ENCODE measurements around the gene HDC. TPM values are rescaled to one million over a fixed set of nuclear protein-coding genes. Genes with fewer than 3 reads are reported as not detected.

HDC gene
- total and polyA plus RNA-seq, 2 donors (not counting 3 experiments of a cell fraction or from before 2014, with no cell fraction given): not detected

DNA sequence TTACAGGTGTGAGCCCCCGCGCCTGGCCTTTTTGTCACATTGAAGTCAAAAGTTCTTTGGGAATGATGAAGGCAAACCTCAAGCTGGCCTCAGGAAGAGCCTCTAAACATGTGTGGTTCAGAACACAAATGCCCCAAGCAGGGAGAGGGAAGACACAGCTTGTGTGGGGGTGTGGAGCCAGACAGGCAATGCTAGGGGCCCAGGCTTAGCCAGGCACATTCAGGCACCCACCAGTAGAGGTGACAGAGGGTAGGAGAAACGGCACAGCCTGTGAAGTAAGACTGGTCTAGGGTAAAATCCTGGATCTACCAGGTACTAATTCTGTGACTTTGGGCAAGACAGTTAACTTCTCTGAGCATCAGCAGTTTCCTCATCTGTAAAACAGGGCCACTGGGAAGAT, 3.5 kb downstream of the HDC start:
- Histone ChIP-seq H3K27me3 (ENCODE audit: control insufficient read depth in 2 of 2, insufficient read depth in 2 of 2, low read length in 2 of 2) (peaks cover 7 to 11% of the 10 kb centered on the region in 2 experiments), H3K27ac (ENCODE audit: insufficient read depth, low read depth, low read length) (no peak overlapping the region), H4K20me1 (replicated peaks; ENCODE audit: control insufficient read depth, extremely low read depth, insufficient read depth, low read length) (no peaks in the 10 kb centered on the region), H3K9ac (replicated peaks; ENCODE audit: extremely low read depth, insufficient read depth, low read length) (no peak overlapping the region), H3K79me2 (ENCODE audit: control insufficient read depth, insufficient read depth, low read length) (no peaks in the 10 kb centered on the region), H3K4me1 (ENCODE audit: control insufficient read depth, extremely low read depth, insufficient read depth, low read length) (no peaks in the 10 kb centered on the region), H3K36me3 (ENCODE audit: control insufficient read depth in 2 of 2, extremely low read depth in 1 of 2, insufficient read depth in 2 of 2, low read length in 2 of 2) (no peaks in the 10 kb centered on the region), H3K4me2 (ENCODE audit: insufficient read depth, low read length) (no peak overlapping the region), H3K4me3 (replicated peaks in 1 of 3; ENCODE audit: insufficient read depth in 1 of 3, low read depth in 1 of 3, low read length in 3 of 3) (no peak overlapping the region), H3K9me1 (replicated peaks; ENCODE audit: control insufficient read depth, extremely low read depth, insufficient read depth, low read length) (no peaks in the 10 kb centered on the region), H2AFZ (ENCODE audit: low read depth, low read length) (no peak overlapping the region), H3K9me3 (replicated peaks; ENCODE audit: control insufficient read depth, insufficient read depth, low read length) (no peaks in the 10 kb centered on the region)
- intact Hi-C loops (cut with micrococcal nuclease): no loop called here
- POLR2A ChIA-PET: no interaction called here
- dilution Hi-C loops (cut with MboI; ENCODE audit: extremely low pct_ligation_motif_present, low sequenced_read_pairs): no loop called here
- FAIRE-seq: no peak
- DNase-seq (ENCODE audit: low read depth, low spot score): no peak
- CTCF ChIA-PET: interaction anchor here (0.9 kb wide), 1 partner anchor 54 kb away, joined by 3 read pairs; no protein-coding TSS in a partner anchor
- TF ChIP-seq JUN (IDR thresholded peaks at IDR 0.05; ENCODE audit: borderline replicate concordance, insufficient read depth, insufficient read length, low read depth) (no peak), POLR2A (IDR thresholded peaks at IDR 0.05; ENCODE audit: low read depth, low read length) (no peak), FOS (IDR thresholded peaks at IDR 0.05; ENCODE audit: borderline replicate concordance, insufficient read depth, low read length) (no peak), MYC (IDR thresholded peaks at IDR 0.05; ENCODE audit: low read depth, low read length) (no peak), POLR2AphosphoS5 (IDR thresholded peaks at IDR 0.05; ENCODE audit: insufficient read depth, low read depth, low read length) (no peak), GATA2 (IDR thresholded peaks at IDR 0.05; ENCODE audit: insufficient read depth, insufficient read length, low read depth, low read length) (no peak), EZH2 (IDR thresholded peaks at IDR 0.05; ENCODE audit: borderline replicate concordance, low read depth, low read length, severe bottlenecking) (no peak)
- TF ChIP-seq, protein P1, sequence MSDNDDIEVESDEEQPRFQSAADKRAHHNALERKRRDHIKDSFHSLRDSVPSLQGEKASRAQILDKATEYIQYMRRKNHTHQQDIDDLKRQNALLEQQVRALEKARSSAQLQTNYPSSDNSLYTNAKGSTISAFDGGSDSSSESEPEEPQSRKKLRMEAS (IDR thresholded peaks at IDR 0.05; ENCODE audit: insufficient read depth, insufficient read length): no peak
- TF ChIP-seq, protein P2, sequence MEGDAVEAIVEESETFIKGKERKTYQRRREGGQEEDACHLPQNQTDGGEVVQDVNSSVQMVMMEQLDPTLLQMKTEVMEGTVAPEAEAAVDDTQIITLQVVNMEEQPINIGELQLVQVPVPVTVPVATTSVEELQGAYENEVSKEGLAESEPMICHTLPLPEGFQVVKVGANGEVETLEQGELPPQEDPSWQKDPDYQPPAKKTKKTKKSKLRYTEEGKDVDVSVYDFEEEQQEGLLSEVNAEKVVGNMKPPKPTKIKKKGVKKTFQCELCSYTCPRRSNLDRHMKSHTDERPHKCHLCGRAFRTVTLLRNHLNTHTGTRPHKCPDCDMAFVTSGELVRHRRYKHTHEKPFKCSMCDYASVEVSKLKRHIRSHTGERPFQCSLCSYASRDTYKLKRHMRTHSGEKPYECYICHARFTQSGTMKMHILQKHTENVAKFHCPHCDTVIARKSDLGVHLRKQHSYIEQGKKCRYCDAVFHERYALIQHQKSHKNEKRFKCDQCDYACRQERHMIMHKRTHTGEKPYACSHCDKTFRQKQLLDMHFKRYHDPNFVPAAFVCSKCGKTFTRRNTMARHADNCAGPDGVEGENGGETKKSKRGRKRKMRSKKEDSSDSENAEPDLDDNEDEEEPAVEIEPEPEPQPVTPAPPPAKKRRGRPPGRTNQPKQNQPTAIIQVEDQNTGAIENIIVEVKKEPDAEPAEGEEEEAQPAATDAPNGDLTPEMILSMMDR (IDR thresholded peaks at IDR 0.05; ENCODE audit: extremely low read depth in 1 of 2, insufficient read depth in 1 of 2, low read depth in 1 of 2, low read length in 2 of 2): no peak
- BruUV-seq (replicated peaks): no TSS peak
